HG02943 (cell line): ENCODE measurements around the gene RILPL1.
A peak's percentile ranks its signal among the peaks of the same experiment; 100 is the strongest.
"Not testable (repeated sequence)": the region's sequence is repeated elsewhere in the genome, so short reads cannot be mapped to it uniquely, and the experiment has no call there.

ENCODE experiments used
- ATAC-seq: cut with Tn5 transposase; IDR thresholded peaks from one replicate; pipeline ENCODE4 v1.9.1; 2021; ENCODE audit warnings: mild to moderate bottlenecking, low read depth, moderate library complexity; ENCODE audit not compliant: unreplicated experiment

Gene RILPL1

DNA sequence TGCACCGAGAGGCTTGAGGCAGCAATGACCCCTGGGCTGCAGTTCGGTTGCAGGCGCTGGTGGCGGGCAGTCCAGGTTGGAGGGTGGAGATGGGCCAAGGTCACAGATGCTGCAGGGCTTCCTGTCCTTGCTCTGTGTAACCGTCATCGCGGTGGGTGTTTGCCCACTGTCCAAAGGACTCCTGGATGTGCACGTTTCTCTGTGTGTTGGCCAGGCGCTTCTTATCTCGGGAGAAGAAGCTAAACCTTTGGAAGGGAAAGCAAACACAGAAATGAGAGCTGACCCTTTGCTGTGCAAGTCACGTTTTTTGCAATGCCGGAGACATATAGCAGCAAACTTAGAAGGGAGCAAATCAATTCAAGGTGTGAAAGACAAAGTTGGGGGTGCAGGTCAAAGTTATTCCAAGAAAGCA lies 61.1 kb downstream of the RILPL1 start:
- ATAC-seq, result no peak

DNA sequence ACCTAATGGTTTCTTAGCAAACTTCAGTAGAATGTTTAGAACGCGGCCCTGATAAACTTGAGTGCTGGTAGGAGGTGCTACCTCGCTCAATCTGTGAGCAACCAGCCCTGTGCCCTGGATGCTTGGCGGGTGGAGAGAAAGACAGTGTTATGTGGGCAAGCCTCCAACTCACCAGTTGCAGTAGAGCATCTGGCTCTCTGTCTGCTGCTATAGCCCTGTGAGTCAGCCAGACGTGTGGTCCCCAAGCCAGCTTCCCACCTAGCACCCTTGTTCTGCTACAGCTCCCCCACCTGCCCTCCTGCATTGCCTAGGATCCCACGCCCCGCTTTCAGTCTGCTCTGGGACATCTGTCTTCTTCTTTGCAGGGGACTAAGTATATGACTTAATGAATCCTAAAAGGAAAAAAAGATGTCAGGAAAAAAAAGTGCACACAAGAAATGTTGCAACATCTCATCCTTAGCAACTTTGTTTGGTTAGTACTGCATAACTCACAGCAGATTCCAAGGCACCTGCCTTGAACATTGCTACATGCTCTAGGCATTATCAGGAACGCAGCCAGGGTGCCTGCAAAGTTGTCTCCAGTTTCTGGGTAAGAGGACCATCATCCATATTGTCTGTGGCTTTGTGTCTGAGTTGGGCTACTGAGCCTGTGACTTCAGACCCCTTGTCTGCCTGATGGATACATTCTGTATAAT lies 62.0 kb downstream of the RILPL1 start:
- no peak for ATAC-seq

DNA sequence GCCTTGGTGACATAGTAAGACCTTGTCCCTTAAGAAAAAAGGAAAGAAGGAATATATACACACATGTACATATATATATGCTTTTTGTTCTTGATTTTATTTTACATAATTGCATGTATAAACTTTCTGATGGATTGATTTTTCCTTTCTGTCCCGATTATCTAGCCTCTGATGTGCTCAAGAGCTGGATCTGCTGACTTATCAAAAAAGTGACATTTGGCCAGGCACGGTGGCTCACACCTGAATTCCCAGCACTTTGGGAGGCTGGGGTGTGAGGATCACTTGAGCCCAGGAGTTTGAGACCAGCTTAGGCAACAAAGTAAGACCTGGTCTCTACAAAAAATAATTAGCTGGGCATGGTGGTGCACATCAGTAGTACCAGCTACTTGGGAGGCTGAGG lies 63.5 kb downstream of the RILPL1 start:
- ATAC-seq, result no peak

GRCh38 chr12:123468786-123469185 lies 64.7 kb downstream of the RILPL1 start:
- ATAC-seq, result peak; percentile 69

DNA sequence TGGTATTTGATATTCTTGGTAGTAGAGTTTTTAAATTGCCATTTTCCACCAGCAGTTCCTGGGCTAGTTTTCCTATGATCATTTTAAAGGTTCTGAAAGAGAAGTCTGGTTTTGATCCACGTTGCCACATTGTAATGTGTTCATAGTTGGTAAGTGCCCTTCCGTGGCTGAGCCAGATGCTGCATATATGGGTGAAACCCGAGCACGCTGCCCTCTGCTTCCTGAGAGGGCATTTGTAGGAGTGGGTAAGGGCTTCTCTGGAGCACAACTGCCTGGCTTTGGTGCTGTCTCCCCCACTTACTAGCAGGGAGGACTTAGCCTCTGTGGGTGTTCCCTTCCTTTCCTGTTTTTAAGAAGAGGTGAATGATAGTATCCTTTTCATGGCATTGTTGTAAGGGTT lies 68.4 kb downstream of the RILPL1 start:
- ATAC-seq, result no peak

DNA sequence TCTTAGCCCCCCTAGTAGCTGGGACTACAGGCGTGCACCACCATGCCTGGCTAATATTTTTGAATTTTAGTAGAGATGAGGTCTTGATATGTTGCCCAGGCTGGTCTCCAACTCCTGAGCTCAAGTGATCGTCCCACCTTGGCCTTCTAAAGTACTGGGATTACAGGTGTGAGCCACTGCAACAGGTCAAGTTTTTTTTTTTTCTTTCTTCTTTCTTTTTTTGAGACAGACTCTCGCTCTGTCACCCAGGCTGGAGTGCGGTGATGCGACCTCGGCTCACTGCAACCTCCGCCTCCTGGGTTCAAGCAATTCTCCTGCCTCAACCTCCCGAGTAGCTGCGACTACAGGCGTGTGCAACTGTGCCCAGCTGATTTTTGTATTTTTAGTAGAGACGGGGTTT lies 70.3 kb downstream of the RILPL1 start:
- ATAC-seq, result not testable (repeated sequence)

GRCh38 chr12:123457980-123458779 lies 75.3 kb downstream of the RILPL1 start, which contains the start of gene SNRNP35:
Gene SNRNP35, plus strand, starts transcription at chr12:123458139. Its CDS starts 7,402 bp downstream, at chr12:123465541.
- ATAC-seq, result peak; percentile 54

- no peak for ATAC-seq
These were observed 80.4 kb downstream of the RILPL1 start for GRCh38 chr12:123453165-123453564.

DNA sequence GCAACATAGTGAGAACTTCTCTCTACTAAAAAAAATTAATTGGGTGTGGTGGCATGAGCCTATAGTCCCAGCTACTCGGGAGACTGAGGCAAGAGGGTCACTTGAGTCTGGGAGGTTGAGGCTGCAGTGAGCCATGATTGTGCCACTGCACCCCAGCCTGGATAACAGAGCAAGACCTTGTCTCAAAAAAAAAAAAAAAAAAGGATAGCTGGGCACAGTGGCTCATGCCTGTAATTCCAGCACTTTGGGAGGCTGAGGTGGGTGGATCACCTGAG lies 81.3 kb downstream of the RILPL1 start:
- ATAC-seq, result not testable (repeated sequence)

DNA sequence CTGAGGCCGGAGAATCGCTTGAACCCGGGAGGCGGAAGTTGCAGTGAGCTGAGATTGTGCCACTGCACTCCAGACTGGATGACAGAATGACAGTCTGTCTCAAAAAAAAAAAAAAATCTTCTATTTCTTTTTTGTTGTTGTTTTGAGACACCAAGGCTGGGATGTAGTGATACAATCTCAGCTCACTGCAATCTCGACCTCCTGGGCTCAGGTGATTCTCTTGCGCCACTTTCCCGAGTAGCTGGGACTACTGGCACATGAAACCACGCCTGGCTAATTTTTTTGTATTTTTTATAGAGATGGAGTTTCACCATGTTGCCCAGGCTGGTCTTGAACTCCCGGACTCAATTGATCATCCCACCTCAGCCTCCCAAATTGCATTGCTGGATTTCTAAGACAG lies 82.9 kb downstream of the RILPL1 start:
- no peak for ATAC-seq

DNA sequence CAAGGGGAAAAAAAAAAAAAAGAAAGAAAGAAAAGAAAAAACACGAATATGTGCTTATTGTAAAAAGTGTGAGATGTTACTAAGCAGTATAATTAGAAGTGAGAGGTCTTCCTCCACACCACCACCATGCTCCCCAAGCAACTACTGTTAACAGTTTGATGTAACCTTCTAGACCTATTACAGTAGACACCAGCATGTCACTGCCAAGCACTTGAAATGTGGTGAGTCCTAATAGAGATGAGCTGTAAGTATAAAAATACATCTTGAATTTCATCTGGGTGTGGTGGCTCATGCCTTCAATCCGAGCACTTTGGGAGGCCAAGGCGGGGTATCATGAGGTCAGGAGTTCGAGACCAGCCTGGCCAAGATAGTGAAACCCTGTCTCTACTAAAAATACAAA lies 83.7 kb downstream of the RILPL1 start:
- no peak for ATAC-seq

DNA sequence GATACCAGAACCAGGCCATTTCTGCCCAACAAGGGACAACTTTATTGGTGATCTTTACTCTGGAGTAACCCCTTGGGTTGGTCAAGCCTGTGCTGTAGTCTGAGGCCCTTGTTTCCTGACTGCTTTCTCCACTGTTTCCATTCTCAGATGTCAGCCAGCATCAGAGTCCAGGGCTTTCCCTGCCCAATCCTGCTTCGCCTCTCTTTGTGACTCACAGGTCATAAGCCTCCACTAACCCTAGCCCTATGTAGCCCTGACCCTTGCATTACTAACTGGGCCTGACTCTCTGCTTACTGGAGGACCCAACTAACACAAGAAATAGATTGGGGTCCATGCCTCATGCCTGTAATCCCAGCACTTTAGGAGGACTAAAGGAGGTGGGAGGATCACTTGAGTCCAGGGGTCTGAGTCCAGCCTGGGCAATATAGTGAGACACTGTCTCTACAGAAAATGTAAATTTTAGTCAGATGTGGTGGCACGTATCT lies 84.2 kb downstream of the RILPL1 start:
- ATAC-seq, result no peak

DNA sequence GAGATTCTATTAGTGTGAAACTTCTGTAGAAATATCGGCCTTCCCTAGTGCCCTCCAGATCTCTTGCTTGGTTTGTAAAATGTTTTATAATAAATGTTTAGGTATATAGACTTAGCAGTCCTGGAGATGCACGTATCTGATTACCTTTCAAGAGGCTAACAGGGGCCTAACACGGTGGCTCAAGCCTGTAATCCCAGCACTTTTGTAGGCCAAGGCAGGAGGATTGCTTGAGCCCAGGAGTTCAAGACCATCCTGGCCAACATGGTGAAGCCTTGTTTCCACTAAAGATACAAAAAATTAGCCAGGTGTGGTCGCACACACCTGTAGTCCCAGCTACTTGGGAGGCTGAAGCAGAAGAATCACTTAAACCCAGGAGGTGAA lies 87.2 kb downstream of the RILPL1 start:
- no peak for ATAC-seq

DNA sequence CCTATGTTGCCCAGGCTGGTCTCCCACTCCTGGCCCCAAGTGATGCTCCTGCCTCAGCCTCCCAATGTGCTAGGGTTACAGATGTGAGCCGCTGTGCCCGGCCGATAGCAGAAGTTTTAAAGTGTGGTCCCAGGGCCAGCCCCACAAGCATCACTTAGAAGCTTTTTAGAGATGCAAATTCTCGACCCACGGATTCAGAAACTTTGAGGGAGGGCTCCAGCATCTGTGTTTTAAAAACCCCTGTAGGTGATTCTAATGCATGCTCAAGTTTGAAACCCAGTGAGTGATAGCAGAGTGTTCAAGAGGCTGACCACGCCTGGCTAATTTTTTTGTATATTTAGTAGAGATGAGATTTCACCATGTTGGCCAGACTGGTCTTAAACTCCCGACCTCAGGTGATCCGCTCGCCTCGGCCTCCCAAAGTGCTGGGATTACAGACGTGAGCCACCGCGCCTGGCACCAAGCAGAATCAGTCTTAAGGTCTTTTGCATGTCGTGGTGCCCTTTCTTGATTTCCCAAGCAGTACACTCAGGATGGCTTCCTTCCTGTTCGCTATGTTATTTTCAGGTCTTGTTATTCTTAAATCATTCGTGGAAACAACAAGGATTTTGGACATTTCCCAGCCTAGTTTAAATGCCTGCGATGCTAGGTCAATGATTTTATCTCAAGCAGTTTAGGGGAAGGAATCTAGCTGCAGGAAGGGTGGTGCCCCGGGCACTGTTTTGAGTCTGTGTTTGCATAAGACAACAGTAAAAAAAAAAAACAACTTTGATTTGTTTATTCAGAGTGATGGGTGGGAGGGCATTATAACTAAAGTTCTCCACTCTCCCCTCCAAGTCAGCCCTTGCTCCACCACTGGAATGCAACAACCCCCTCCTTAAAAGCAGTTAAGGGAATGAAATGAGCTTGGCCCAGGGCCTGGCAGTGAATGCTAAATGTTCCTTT lies 87.9 kb downstream of the RILPL1 start:
- no peak for ATAC-seq

- no peak for ATAC-seq
These were observed 89.2 kb downstream of the RILPL1 start for GRCh38 chr12:123444092-123445026.

DNA sequence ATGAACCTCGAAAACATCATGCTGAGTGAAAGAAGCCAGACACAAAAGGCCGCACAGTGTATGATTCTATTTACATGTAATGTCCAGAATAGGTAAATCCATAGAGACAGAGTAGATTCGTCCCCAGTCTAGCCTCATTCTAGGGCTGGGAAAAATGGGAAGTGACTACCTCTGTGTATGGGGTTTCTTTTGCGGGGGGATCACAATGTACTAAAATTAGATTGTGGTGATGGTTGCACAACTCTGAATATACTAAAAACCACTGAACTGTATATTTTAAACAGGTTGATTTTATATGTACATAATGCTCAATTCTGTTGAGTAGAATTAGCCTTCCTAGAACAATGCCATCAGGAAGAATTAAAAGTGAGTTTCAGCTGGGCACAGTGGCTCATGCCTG lies 90.7 kb downstream of the RILPL1 start:
- ATAC-seq, result no peak

DNA sequence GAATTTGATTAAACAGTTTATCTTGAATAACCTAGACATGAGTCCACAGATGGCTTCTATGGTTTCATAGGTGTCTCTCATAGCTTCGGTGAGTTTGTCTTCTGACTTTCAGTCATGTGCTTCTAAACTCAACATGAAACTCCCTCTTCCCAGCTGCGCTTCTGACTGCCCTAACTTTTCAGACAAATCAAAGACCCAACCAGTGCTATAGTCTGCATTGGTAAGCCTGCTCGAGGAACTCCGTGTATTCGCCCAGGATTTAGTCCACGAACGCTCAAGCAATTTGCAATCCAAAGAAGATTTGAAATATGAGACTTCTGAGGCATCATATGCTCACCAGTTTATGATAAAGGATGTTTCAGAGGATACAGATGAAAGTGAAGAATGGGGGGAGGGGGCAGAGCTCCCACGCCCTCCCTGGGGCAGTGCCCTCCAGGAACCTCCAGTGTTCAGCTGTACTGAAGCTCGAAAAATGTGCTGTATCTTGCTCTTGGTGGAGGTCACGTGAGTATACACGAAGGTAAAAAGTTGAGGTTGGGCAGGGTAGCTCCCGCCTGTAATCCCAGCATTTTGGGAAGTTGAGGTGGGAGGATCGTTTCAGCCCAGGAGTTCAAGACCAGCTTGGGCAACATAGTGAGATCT lies 91.9 kb downstream of the RILPL1 start:
- ATAC-seq, result no peak

DNA sequence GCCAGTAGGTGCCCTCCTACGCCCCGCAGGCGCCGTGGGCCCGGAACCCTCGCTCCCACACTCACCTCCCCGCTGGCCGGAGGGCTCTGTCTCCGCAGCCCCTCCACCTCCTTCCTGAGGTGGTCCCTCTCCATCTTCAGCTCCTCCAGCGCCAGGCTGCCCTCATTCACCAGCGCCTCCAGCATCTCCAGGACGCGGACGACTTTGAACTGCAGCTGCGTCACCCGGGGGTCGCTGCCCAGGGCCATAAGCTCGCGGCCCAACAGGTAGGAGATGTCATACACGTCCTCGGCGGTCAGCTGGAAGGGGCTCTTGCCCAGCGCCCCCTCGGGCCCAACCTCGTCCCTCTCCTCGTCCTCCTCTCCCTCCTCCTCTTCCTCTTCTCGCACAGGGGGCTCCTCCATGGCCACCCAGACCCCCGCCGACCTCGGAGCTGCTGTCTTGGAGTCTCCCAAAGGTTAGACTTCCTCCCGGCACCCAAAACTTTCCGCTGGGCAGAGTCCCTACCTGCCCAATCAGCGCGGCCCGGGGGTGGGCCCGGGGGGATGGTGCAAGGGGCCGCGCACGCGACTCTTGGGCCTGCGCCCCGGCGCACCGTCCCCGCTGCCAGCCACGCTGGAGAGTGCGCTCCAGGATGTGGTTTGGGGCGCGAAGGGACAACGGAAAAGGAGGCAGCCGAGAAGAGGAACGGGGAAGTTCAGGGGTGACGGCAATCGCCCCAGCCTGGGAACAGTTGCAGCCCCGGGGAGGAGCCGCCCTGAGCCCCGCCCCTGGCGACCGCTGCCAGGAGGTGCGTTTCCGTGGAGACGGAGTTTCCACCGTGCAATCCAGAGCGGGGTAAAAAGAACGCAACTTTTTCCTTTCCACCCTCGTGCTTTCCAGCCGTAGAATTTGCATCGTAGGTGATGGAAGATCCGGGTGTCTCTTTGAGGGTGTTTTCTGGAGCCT lies 97.2 kb downstream of the RILPL1 start, which contains the start of gene RILPL2:
Gene RILPL2 (minus strand): TSS at position 668 of the 948 bp plus-strand sequence. CDS start 264 bp downstream, at position 404.
- ATAC-seq, result peak; percentile 71
